Heart right ventricle (tissue), 16 donors: Measurements from ENCODE around the gene FOSB. TPM values are rescaled to one million over a fixed set of nuclear protein-coding genes. Genes with fewer than 3 reads are reported as not detected.

Experiments used
- ATAC-seq, 8 donors: fragments of 200-7000 bp; cut with Tn5 transposase; one replicate each; pipeline ENCODE4 v1.9.1; 2020; ENCODE audit warnings: mild to moderate bottlenecking in 8 of 8, moderate library complexity in 8 of 8, moderate number of reproducible peaks in 1 of 8
- DNase-seq, 2 donors: peaks; one replicate each; pipeline ENCODE4 v3.0.0-alpha.2; 2020
- H3K27ac ChIP-seq, 10 donors: fragments of 200-600 bp; sonication (generic) in 2 of 10; one replicate each; pipeline versions ENCODE4 v1.5.0 to v1.8.0; 2020 to 2022; ENCODE audit warnings: mild to moderate bottlenecking in 3 of 10
- H3K27me3 ChIP-seq, 7 donors: fragments of 200-600 bp; one replicate each; pipeline ENCODE4 v1.8.0; 2021 to 2022; ENCODE audit warnings: mild to moderate bottlenecking in 2 of 7
- H3K36me3 ChIP-seq, 9 donors: fragments of 200-600 bp; sonication (generic) in 1 of 9; one replicate each; pipeline versions ENCODE4 v1.5.0 to v1.8.0; 2020 to 2022; ENCODE audit warnings: mild to moderate bottlenecking in 2 of 9
- H3K4me1 ChIP-seq, 9 donors: fragments of 200-600 bp; sonication (generic) in 1 of 9; one replicate each; pipeline versions ENCODE4 v1.5.0 to v1.8.0; 2020 to 2022; ENCODE audit warnings: mild to moderate bottlenecking in 4 of 9
- H3K4me3 ChIP-seq, 10 donors: fragments of 200-600 bp; sonication (generic) in 2 of 10; one replicate each; pipeline versions ENCODE4 v1.5.0 to v1.8.0; 2020 to 2022; ENCODE audit warnings: mild to moderate bottlenecking in 7 of 10, moderate library complexity in 2 of 10
- H3K9me3 ChIP-seq, 11 donors: fragments of 200-600 bp in 10 of 11; sonication (generic) in 2 of 11; one replicate each; pipeline versions ENCODE4 v1.5.0 to v1.8.0; 2013 to 2022; ENCODE audit warnings: mild to moderate bottlenecking in 2 of 11, control low read depth in 1 of 11, moderate library complexity in 1 of 11
- CTCF ChIP-seq, 9 donors: fragments of 200-600 bp; sonication (generic) in 2 of 9; IDR thresholded peaks; one replicate each; pipeline versions ENCODE4 v1.5.0 to v1.8.0; 2021 to 2022; ENCODE audit warnings: antibody characterized with exemption in 9 of 9, mild to moderate bottlenecking in 5 of 9, moderate library complexity in 1 of 9
- WGBS, 2 donors: extraction: QIAGEN DNeasy Blood & Tissue Kit; methylation state at CpG; one replicate each; pipeline ENCODE4 v1.1.7; 2013; ENCODE audit warnings: inconsistent platforms in 1 of 2; 5-methylcytosine and 5-hydroxymethylcytosine counted together
- intact Hi-C, 10 donors: fragments of 100-400 bp; cut with DNase I; formaldehyde crosslinking; loops; one replicate each; pipeline versions ENCODE4 v1.11.1 to v1.14.2; 2022
- microRNA-seq, 2 donors: library from miRNA; unstranded; fragments of <30 nt; microRNA quantifications; one replicate each; pipeline ENCODE4 v1.2.0, GENCODE V29; 2021
- polyA plus RNA-seq, 2 donors: library from polyadenylated mRNA; stranded (reverse); fragments of 200-250 nt; gene quantifications; one replicate each; pipeline ENCODE4 v1.2.3, GENCODE V29; 2013
- total RNA-seq, 10 donors: library from RNA; stranded (reverse); fragmentation: NEBNext Ultra II Directional in 3 of 10; extraction: Animal tissue kit (Norgen Biotek cat#: 25700) in 3 of 10; gene quantifications; one replicate each; pipeline versions ENCODE4 v1.2.1 to v1.2.4, GENCODE V29; 2021 to 2023
- donor health status: Arrhythmogenic right ventricular cardiomyopathy.
- donor health status: ischemic (EF 13 %, LVEDD 7.1; RV severe dilation, severe dysfunction).
- donor health status: healthy with polysubstance abuse.
- donor health status: DM: no; HTN: yes; CAD: no.
- donor health status: DM: no; HTN: no; CAD: no.
- donor health status: ischemic (EF 25% LVEDD 6.9; RV normal size, moderate dysfunction).
- donor health status: ischemic (EF 25% LVEDD 5.7; RV mildly dilated, moderate dysfunction).
- donor health status: healthy.
- donor health status: DM: yes; HTN: yes; CAD: no.
- donor health status: Ischemic cardiomyopathy.
- donor health status: ischemic (EF 35%, LVEDD 5.7; RV mildly dilated, moderate dysfunction).
- donor health status: nonischemic (EF 11% LVEDD 7.7; RV severe dilation, severe dysfunction).
- donor health status: DM: yes; HTN: yes; CAD: no.
- donor health status: PGD.
- donor health status: ischemic (EF 29% LVEDD 5.4; RV normal size, mild dysfunction).
- donor health status: nonischemic (EF 23%, LVEDD 6.1; RV moderate dilation, normal function).

The FOSB gene
- total and polyA plus RNA-seq, 12 donors = 0.39 to 54.5 (median 4.8) TPM

- TF ChIP-seq CTCF (IDR thresholded peaks at IDR 0.05) = peak; percentile 88 to 92 (median 91)
- H3K4me3 ChIP-seq = no peak overlapping the region
- H3K27ac ChIP-seq = peak overlapping the region in 8 of 10 donors; percentile 13 to 69 (median 52)
- intact Hi-C loops = loop anchor here (1.0 to 5.0 kb wide), 7 partner anchors 34 to 119 kb away; no protein-coding TSS in a partner anchor
- ATAC-seq = peak; percentile 89 to 96 (median 92)
- no peaks in the 10 kb centered on the region for H3K9me3 ChIP-seq
- H3K27me3 ChIP-seq = no peaks in the 10 kb centered on the region
- peaks cover 0 to 94% (median 24%) of the 10 kb centered on the region in 9 donors for H3K36me3 ChIP-seq
- 72 to 74% methylated on average over 9 of the region's 9 CpGs for WGBS, 2 donors
- peaks cover under 1 to 73% (median 12%) of the 10 kb centered on the region in 9 donors for H3K4me1 ChIP-seq
- DNase-seq = peak; percentile 70 to 86
These were observed 56.0 kb downstream of the FOSB start for GRCh38 chr19:45523642-45524256.

DNA sequence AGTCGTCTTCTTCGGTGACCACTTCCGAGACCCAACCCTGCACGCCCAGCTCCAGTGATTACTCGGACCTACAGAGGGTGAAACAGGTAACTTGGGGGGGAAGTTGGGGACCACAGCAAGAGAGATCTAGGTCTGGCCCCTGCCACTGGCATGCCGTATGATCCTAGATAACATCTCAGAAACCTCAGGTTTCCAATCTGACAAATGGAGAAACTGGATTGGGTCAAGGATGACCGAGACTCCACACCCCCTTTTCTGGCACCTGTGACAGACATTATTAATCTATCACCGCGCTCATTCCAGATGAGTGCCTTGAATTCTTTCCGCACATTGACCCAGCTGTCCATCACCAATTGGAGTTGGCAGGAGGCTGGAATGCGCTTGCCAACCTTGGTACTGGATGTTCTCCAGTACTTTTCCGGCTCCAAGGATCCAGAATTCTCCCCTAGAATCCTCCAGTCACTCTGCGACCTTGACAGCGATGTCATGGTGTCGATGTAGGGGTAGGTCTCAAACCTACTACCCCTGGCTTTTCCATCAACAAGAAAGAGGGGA, 56.9 kb downstream of the FOSB start:
- no peak overlapping the region for H3K4me3 ChIP-seq
- DNase-seq (peak; percentile 39 to 44), ATAC-seq (peak in 6 of 8 donors; percentile 22 to 60 (median 36))
- WGBS, 2 donors = 78 to 80% methylated on average over 15 of the region's 15 CpGs
- H3K27me3 ChIP-seq = peaks cover 0 to 2% (median 0%) of the 10 kb centered on the region in 7 donors
- intact Hi-C loops = loop anchor here (1.0 to 5.0 kb wide), 6 partner anchors 33 to 118 kb away; no protein-coding TSS in a partner anchor
- peak overlapping the region in 8 of 10 donors; percentile 18 to 69 (median 52) for H3K27ac ChIP-seq
- peaks cover 6 to 77% (median 21%) of the 10 kb centered on the region in 9 donors for H3K4me1 ChIP-seq
- H3K36me3 ChIP-seq = peaks cover 0 to 85% (median 20%) of the 10 kb centered on the region in 9 donors
- no peaks in the 10 kb centered on the region for H3K9me3 ChIP-seq
- TF ChIP-seq CTCF (IDR thresholded peaks at IDR 0.05) = no peak

Small RNA genes lying within 50 kb of the gene (microRNA-seq; reads per million reads assigned to microRNA genes)
- gene MIR6088 = 0 reads per million in 2 donors

Other genes starting within 250 kb of the FOSB start
- gene EXOC3L2, start 222.6 kb upstream of the FOSB start, total RNA-seq = 1 to 10 TPM in 5 of 10 donors, under 1 TPM in 5; 0.27 to 2.0 (median 1.1) TPM
- 1 to 10 TPM; 1.2 to 1.8 TPM for gene EXOC3L2, start 222.6 kb upstream of the FOSB start, polyA plus RNA-seq
- 10 to 100 TPM; 24.8 to 45.3 (median 33.7) TPM for gene MARK4, start 216.7 kb upstream of the FOSB start, total RNA-seq
- gene MARK4, start 216.7 kb upstream of the FOSB start, polyA plus RNA-seq = 10 to 100 TPM; 13.8 to 21.4 TPM
- 1,000 to 10,000 TPM; 3,088 to 7,765 (median 4,540) TPM for gene CKM, start 145.1 kb upstream of the FOSB start, total RNA-seq
- gene CKM, start 145.1 kb upstream of the FOSB start, polyA plus RNA-seq = 1,000 to 10,000 TPM; 2,078 to 4,353 TPM
- gene KLC3, start 127.2 kb upstream of the FOSB start, total RNA-seq = under 1 TPM in 2 of 10 donors, not detected in 8; 0.14 TPM
- under 1 TPM in 1 of 2 donors, not detected in 1; 0.16 TPM for gene KLC3, start 127.2 kb upstream of the FOSB start, polyA plus RNA-seq
- 10 to 100 TPM; 11.4 to 15.2 (median 14.1) TPM for gene ERCC2, start 97.4 kb upstream of the FOSB start, total RNA-seq
- 10 to 100 TPM in 1 of 2 donors, 1 to 10 TPM in 1; 6.5 to 11.8 TPM for gene ERCC2, start 97.4 kb upstream of the FOSB start, polyA plus RNA-seq
- gene PPP1R13L, start 62.9 kb upstream of the FOSB start, total RNA-seq = 100 to 1,000 TPM; 134 to 204 (median 166) TPM
- 100 to 1,000 TPM in 1 of 2 donors, 10 to 100 TPM in 1; 85.2 to 265 TPM for gene PPP1R13L, start 62.9 kb upstream of the FOSB start, polyA plus RNA-seq
- gene POLR1G, start 61.4 kb upstream of the FOSB start, total RNA-seq = 1 to 10 TPM; 4.1 to 9.8 (median 5.6) TPM
- gene POLR1G, start 61.4 kb upstream of the FOSB start, polyA plus RNA-seq = 1 to 10 TPM; 5.1 to 8.2 TPM
- gene ERCC1, start 44.1 kb upstream of the FOSB start, total RNA-seq = 100 to 1,000 TPM; 113 to 194 (median 136) TPM
- gene ERCC1, start 44.1 kb upstream of the FOSB start, polyA plus RNA-seq = 100 to 1,000 TPM; 147 to 183 TPM
- gene RTN2, start 29.1 kb downstream of the FOSB start, total RNA-seq = 10 to 100 TPM; 15.9 to 33.7 (median 21.8) TPM
- 10 to 100 TPM; 11.1 to 13.3 TPM for gene RTN2, start 29.1 kb downstream of the FOSB start, polyA plus RNA-seq
- gene PPM1N, start 30.4 kb downstream of the FOSB start, total RNA-seq = 1 to 10 TPM in 1 of 10 donors, under 1 TPM in 4, not detected in 5; 0.32 to 3.6 (median 0.57) TPM
- gene PPM1N, start 30.4 kb downstream of the FOSB start, polyA plus RNA-seq = under 1 TPM; 0.51 to 0.68 TPM
- gene VASP, start 39.5 kb downstream of the FOSB start, total RNA-seq = 10 to 100 TPM; 24.9 to 78.6 (median 42.3) TPM
- gene VASP, start 39.5 kb downstream of the FOSB start, polyA plus RNA-seq = 10 to 100 TPM; 62.3 to 70.0 TPM
- gene OPA3, start 116.8 kb downstream of the FOSB start, total RNA-seq = 10 to 100 TPM; 20.0 to 27.9 (median 24.2) TPM
- 10 to 100 TPM; 10.2 to 10.7 TPM for gene OPA3, start 116.8 kb downstream of the FOSB start, polyA plus RNA-seq
- 10 to 100 TPM in 1 of 10 donors, 1 to 10 TPM in 9; 2.3 to 29.4 (median 5.2) TPM for gene GPR4, start 134.2 kb downstream of the FOSB start, total RNA-seq
- 1 to 10 TPM; 5.7 to 9.4 TPM for gene GPR4, start 134.2 kb downstream of the FOSB start, polyA plus RNA-seq
- gene EML2, start 171.4 kb downstream of the FOSB start, total RNA-seq = 10 to 100 TPM; 30.2 to 54.5 (median 46.1) TPM
- 10 to 100 TPM; 17.3 to 26.8 TPM for gene EML2, start 171.4 kb downstream of the FOSB start, polyA plus RNA-seq
- gene GIPR, start 200.2 kb downstream of the FOSB start, total RNA-seq = 1 to 10 TPM; 2.4 to 7.8 (median 4.4) TPM
- 10 to 100 TPM in 1 of 2 donors, 1 to 10 TPM in 1; 2.4 to 16.6 TPM for gene GIPR, start 200.2 kb downstream of the FOSB start, polyA plus RNA-seq
- gene SNRPD2, start 224.0 kb downstream of the FOSB start, total RNA-seq = 100 to 1,000 TPM; 216 to 268 (median 240) TPM
- gene SNRPD2, start 224.0 kb downstream of the FOSB start, polyA plus RNA-seq = 100 to 1,000 TPM; 316 to 464 TPM
- 1 to 10 TPM; 1.8 to 3.5 (median 2.4) TPM for gene QPCTL, start 224.7 kb downstream of the FOSB start, total RNA-seq
- gene QPCTL, start 224.7 kb downstream of the FOSB start, polyA plus RNA-seq = 1 to 10 TPM; 4.1 to 4.5 TPM